ENCODE results near the gene SIRT5. TPM values are rescaled to one million over a fixed set of nuclear protein-coding genes. Genes with fewer than 3 reads are reported as not detected.

The SIRT5 gene
- total RNA-seq, 1 experiment from 2014 or later, result 15.9 TPM

DNA sequence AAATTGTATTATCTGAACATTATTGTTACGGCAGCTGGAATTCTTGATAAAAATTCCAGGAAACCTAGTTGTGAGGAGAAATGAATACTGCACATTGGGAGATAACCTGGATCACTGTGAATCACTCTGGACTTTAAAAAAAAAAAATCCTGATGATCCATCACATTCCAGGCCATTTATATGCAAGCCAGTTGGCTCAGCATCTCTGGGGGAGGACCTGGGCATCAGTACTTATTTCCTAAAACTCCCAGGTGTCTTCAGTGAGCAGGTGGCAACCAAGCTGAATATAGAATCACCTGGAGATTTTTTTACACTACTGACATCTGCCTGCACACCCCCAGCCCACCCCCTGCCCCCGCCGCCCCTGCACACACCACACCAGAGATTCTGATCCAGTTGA, 39.1 kb upstream of the SIRT5 start:
- H4K20me1 ChIP-seq (ENCODE audit: insufficient read depth), result no peaks in the 10 kb centered on the region
- H3F3A ChIP-seq (ENCODE audit: insufficient read depth, low read depth), result peaks cover 5% of the 10 kb centered on the region; the same call in 1 of the 2 replicates
- H3K4me1 ChIP-seq (replicated peaks; ENCODE audit: insufficient read depth), result peaks cover 19% of the 10 kb centered on the region; the same call in 1 of the 2 replicates
- no peaks in the 10 kb centered on the region for H3K79me2 ChIP-seq (ENCODE audit: low read depth)
- TF ChIP-seq, protein P1, sequence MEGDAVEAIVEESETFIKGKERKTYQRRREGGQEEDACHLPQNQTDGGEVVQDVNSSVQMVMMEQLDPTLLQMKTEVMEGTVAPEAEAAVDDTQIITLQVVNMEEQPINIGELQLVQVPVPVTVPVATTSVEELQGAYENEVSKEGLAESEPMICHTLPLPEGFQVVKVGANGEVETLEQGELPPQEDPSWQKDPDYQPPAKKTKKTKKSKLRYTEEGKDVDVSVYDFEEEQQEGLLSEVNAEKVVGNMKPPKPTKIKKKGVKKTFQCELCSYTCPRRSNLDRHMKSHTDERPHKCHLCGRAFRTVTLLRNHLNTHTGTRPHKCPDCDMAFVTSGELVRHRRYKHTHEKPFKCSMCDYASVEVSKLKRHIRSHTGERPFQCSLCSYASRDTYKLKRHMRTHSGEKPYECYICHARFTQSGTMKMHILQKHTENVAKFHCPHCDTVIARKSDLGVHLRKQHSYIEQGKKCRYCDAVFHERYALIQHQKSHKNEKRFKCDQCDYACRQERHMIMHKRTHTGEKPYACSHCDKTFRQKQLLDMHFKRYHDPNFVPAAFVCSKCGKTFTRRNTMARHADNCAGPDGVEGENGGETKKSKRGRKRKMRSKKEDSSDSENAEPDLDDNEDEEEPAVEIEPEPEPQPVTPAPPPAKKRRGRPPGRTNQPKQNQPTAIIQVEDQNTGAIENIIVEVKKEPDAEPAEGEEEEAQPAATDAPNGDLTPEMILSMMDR (conservative IDR thresholded peaks at IDR 0.05), result no peak
- no peak for TF ChIP-seq EZH2 (IDR thresholded peaks at IDR 0.05; ENCODE audit: low read depth)
- H3K27ac ChIP-seq, result no peak overlapping the region
- ChIA-PET POLR2A (ENCODE audit: unreplicated experiment) (interaction anchor here (0.5 to 0.6 kb wide), 2 partner anchors 33 to 187 kb away, joined by 3 to 4 read pairs; no protein-coding TSS in a partner anchor), CTCF (no interaction called here)
- no peak overlapping the region for H2AFZ ChIP-seq
- no TSS peak for BruUV-seq (replicated peaks)
- intact Hi-C loops (cut with micrococcal nuclease; ENCODE audit: unreplicated experiment), result no loop called here
- no peaks in the 10 kb centered on the region for H3K36me3 ChIP-seq (ENCODE audit: low read depth)
- peaks cover 3% of the 10 kb centered on the region; the same call in 1 of the 2 replicates for H3K9me2 ChIP-seq (ENCODE audit: insufficient read depth)
- H3K4me2 ChIP-seq, result no peak overlapping the region
- DNase-seq, result no peak
- H3K9me3 ChIP-seq (ENCODE audit: insufficient read depth, low read depth), result no peaks in the 10 kb centered on the region; the same call in 1 of the 2 replicates
- H3K27me3 ChIP-seq (ENCODE audit: insufficient read depth, low read depth), result no peaks in the 10 kb centered on the region
- no peak overlapping the region for H3K4me3 ChIP-seq

- Histone ChIP-seq H3K27ac (no peak overlapping the region), H3K4me1 (replicated peaks; ENCODE audit: insufficient read depth) (peaks cover 14% of the 10 kb centered on the region; the same call in 1 of the 2 replicates), H3K9me3 (ENCODE audit: insufficient read depth, low read depth) (no peaks in the 10 kb centered on the region; the same call in 1 of the 2 replicates), H3K79me2 (ENCODE audit: low read depth) (no peaks in the 10 kb centered on the region), H4K20me1 (ENCODE audit: insufficient read depth) (no peaks in the 10 kb centered on the region), H3K27me3 (ENCODE audit: insufficient read depth, low read depth) (no peaks in the 10 kb centered on the region), H3F3A (ENCODE audit: insufficient read depth, low read depth) (no peaks in the 10 kb centered on the region), H3K36me3 (ENCODE audit: low read depth) (no peaks in the 10 kb centered on the region), H2AFZ (no peak overlapping the region), H3K4me2 (no peak overlapping the region), H3K4me3 (no peak overlapping the region), H3K9me2 (ENCODE audit: insufficient read depth) (peaks cover 3% of the 10 kb centered on the region; the same call in 1 of the 2 replicates)
- TF ChIP-seq, protein P1 (conservative IDR thresholded peaks at IDR 0.05), result no peak
- no peak for TF ChIP-seq EZH2 (IDR thresholded peaks at IDR 0.05; ENCODE audit: low read depth)
- BruUV-seq (replicated peaks), result no TSS peak
- ChIA-PET POLR2A (ENCODE audit: unreplicated experiment) (no interaction called here), CTCF (interaction anchor here (0.7 to 1.1 kb wide), 2 partner anchors 24 to 200 kb away, joined by 8 to 10 read pairs; no protein-coding TSS in a partner anchor)
- no peak for DNase-seq
- intact Hi-C loops (cut with micrococcal nuclease; ENCODE audit: unreplicated experiment), result no loop called here
These were observed 37.4 kb upstream of the SIRT5 start for GRCh38 chr6:13536796-13537526.

DNA sequence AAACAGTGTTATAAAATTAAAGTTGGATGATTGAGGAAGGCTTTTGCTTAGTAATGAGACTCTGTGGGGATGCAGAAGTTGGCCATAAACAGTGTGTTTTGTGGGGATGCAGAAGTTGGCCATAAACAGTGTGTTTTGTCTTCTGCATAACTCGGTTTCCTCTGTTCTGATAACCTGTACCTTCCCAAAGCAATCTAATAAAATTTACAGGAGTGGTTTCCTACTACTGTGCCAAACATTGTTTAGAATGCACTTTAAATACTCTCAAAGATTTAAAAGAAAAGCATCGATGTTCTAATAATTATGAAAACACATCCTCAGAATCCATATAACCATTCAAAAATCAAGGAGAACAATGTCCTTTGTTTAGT, 36.9 kb upstream of the SIRT5 start:
- Histone ChIP-seq H3K79me2 (ENCODE audit: low read depth) (no peaks in the 10 kb centered on the region), H3K27ac (no peak overlapping the region), H3K9me3 (ENCODE audit: insufficient read depth, low read depth) (no peaks in the 10 kb centered on the region; the same call in 1 of the 2 replicates), H3K4me2 (no peak overlapping the region), H4K20me1 (ENCODE audit: insufficient read depth) (no peaks in the 10 kb centered on the region), H3F3A (ENCODE audit: insufficient read depth, low read depth) (no peaks in the 10 kb centered on the region), H3K4me3 (no peak overlapping the region), H3K9me2 (ENCODE audit: insufficient read depth) (peaks cover 3% of the 10 kb centered on the region; the same call in 1 of the 2 replicates), H3K4me1 (replicated peaks; ENCODE audit: insufficient read depth) (peaks cover 9% of the 10 kb centered on the region; the same call in 1 of the 2 replicates), H3K27me3 (ENCODE audit: insufficient read depth, low read depth) (no peaks in the 10 kb centered on the region), H2AFZ (no peak overlapping the region), H3K36me3 (ENCODE audit: low read depth) (no peaks in the 10 kb centered on the region)
- DNase-seq, result no peak
- ChIA-PET POLR2A (ENCODE audit: unreplicated experiment) (interaction anchor here (0.6 kb wide), 1 partner anchor 1042 kb away, joined by 6 read pairs; no protein-coding TSS in a partner anchor), CTCF (interaction anchor here (1.1 kb wide), 1 partner anchor 200 kb away, joined by 10 read pairs; no protein-coding TSS in a partner anchor)
- BruUV-seq (replicated peaks), result no TSS peak
- intact Hi-C loops (cut with micrococcal nuclease; ENCODE audit: unreplicated experiment), result no loop called here
- TF ChIP-seq, protein P1 (conservative IDR thresholded peaks at IDR 0.05), result no peak
- no peak for TF ChIP-seq EZH2 (IDR thresholded peaks at IDR 0.05; ENCODE audit: low read depth)
